GM12878 (cell line): Measurements from ENCODE around the gene KRT80.

ENCODE experiments used
- CHD2 ChIP-seq: IDR thresholded peaks from 2 replicates; pipeline ENCODE4 v1.6.1; 2011; ENCODE audit warnings: low read depth, low read length, improper control_type of control experiment, borderline replicate concordance
- CTCF ChIP-seq, 3 experiments: IDR thresholded peaks in 2 of 3; conservative IDR thresholded peaks in 1 of 3; 2 replicates each; pipeline ENCODE4 v1.5.1; 2011; ENCODE audit warnings: low read depth in 3 of 3, low read length in 3 of 3, mild to moderate bottlenecking in 3 of 3, control low read depth in 2 of 3, moderate library complexity in 2 of 3, inconsistent platforms in 1 of 3, mixed read lengths in 1 of 3; ENCODE audit not compliant: control insufficient read depth in 2 of 3, insufficient read depth in 1 of 3; ENCODE audit errors: extremely low read depth in 1 of 3
- ELK1 ChIP-seq: IDR thresholded peaks from 2 replicates; pipeline ENCODE4 v1.6.1; 2012; ENCODE audit warnings: low read depth, low read length, improper control_type of control experiment
- KDM1A ChIP-seq: fragments of 200-600 bp; sonication (generic); IDR thresholded peaks from 2 replicates; pipeline ENCODE4 v1.6.1; 2016; ENCODE audit warnings: borderline replicate concordance
- RCOR1 ChIP-seq: conservative IDR thresholded peaks from 2 replicates; pipeline ENCODE4 v1.6.1; 2012; ENCODE audit warnings: low read depth, low read length, improper control_type of control experiment
- SMC3 ChIP-seq: IDR thresholded peaks from 2 replicates; pipeline ENCODE4 v1.6.1; 2011; ENCODE audit warnings: low read length, improper control_type of control experiment, borderline replicate concordance
- TBL1XR1 ChIP-seq: IDR thresholded peaks from 2 replicates; pipeline ENCODE4 v1.6.1; 2012; ENCODE audit warnings: low read depth, low read length, improper control_type of control experiment
- TCF12 ChIP-seq: IDR thresholded peaks from 2 replicates; pipeline ENCODE4 v1.6.1; 2011; ENCODE audit warnings: low read depth, mild to moderate bottlenecking, low read length

- no peak for TF ChIP-seq SMC3
- no peak for TF ChIP-seq TBL1XR1
- no peak for TF ChIP-seq CHD2
- no peak for TF ChIP-seq TCF12
- TF ChIP-seq CTCF (IDR thresholded peaks at IDR 0.05 in 2 of 3, conservative IDR thresholded peaks at IDR 0.05 in 1 of 3; ENCODE audit: control insufficient read depth in 2 of 3, extremely low read depth in 1 of 3, insufficient read depth in 1 of 3, low read depth in 3 of 3, low read length in 3 of 3) = no peak
- TF ChIP-seq KDM1A = no peak
- TF ChIP-seq ELK1 = no peak
- no peak for TF ChIP-seq RCOR1
These were observed 38.1 kb upstream of the KRT80 start for GRCh38 chr12:52229836-52230343.
